IPS DF 19.7 (cell line): ENCODE data around the gene ABCC2.
"Not testable (repeated sequence)": the region's sequence is repeated elsewhere in the genome, so short reads cannot be mapped to it uniquely, and the experiment has no call there.

Source experiments
- DNase-seq: peaks from one replicate; pipeline ENCODE4 v3.0.0-alpha.2; 2013; ENCODE audit warnings: low read depth, low spot score

Gene ABCC2

DNA sequence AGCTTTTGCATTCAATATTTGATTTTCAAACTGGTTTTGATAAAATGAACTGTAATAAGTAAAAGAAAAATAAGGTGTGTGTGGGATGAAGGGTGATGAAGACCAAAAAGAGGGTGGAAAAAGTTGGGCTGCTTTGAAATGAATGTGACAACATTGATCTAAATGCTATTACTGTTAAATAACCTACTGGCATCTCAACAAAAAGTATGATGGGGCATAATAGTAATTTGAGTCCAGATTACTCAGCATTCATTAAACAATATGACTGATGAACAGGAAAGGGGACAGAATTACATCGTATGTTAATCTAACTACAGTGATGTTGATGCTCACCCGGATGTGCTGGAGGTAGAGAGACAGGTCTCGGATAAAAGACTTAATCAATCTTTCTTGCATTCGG lies 112.2 kb downstream of the ABCC2 start:
- DNase-seq = no peak

DNA sequence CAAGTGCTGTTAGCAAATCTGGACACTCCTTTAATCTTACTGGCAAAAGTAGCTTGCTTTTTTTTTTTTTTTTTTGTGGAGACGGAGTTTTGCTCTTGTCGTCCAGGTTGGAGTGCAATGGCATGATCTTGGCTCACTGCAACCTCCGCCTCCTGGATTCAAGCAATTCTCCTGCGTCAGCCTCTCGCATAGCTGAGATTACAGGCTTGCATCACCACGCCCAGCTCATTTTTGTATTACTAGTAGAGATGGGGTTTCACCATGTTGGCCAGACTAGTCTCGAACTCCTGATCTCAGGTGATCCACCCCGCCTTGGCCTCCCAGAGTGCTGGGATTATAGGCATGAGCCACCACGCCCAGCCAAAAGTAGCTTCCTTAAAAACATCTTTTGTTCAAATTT lies 112.6 kb downstream of the ABCC2 start:
- not testable (repeated sequence) for DNase-seq

DNA sequence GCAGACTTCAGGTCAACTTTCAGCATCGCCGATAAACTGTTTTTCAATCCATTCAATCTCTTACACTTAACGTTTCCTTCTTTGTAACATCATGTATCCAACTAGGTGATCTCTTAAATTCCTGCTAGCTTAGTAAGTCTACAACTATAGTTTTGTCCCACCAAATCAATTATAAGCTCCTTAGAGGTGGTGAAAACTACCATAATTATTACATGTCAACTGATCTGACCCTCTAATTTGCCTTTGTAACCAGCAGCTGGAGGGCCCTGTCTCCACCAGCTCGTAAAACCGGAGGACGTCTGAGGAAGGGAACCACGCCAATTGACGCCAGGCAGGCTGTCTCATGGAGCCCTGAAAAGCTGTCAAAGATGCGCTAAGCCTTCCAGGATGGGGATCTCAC lies 113.4 kb downstream of the ABCC2 start:
- no peak for DNase-seq
